A549 treated with Hydrocortisone at 1 μM for 4 hours (cell line): ENCODE results near the gene CHD2. TPM values are rescaled to one million over a fixed set of nuclear protein-coding genes. Genes with fewer than 3 reads are reported as not detected.

ENCODE experiments used
- total RNA-seq: library from RNA; stranded (reverse); fragments of 200-300 nt; extraction: Qiagen RNA extraction; gene quantifications from 5 replicates; pipeline ENCODE4 v1.2.3, GENCODE V29; 2022

Gene CHD2
- 25.7 to 29.9 TPM (median 28.2 TPM) in 5 replicates for total RNA-seq

DNA sequence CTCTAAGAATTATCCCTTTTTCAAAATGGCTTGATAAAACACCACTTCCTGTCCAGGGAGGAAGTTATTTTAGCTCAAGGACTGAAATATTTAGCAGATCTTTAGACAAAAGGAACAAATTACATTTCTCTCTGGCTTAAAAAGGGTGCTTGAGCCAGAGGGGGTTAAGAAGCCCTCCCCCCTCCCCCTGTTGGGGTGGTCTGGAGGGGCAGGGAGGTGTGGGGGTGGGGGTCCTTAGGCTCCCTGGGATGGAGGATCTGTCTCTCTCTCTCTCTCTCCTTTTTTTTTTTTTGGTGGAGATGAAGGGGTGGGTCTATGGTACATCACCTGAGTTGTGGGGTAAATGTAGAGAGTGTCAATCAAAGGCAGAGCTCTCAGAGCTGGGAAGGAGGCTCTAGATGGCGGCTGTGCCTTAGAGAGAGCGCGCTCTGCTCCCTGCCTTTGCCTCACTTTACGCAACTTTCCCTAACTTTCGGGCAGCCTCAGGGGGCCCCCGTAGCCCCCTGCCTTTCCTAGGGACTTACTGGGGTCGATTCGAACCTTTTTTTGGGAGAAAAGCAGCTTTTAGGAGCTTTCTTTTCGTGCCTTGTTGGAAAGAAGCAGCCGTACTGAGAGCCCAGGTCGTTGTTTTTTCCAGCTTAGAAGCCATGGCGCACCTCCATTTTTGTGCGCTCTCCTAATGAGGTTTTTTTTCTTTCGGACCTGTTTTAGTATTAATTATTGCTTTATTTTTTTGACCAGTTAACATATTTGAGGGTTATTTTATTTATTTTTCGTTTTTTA lies at the start of gene CHD2:
TSS of gene CHD2 (plus strand) at position 377 of the 783 bp plus-strand sequence. CDS start 914 bp downstream, outside the sequence.

Other genes with a start within 250 kb of the CHD2 start
- gene FAM174B, start 244.5 kb upstream of the CHD2 start, total RNA-seq = 7.0 to 9.3 TPM (median 8.0 TPM) in 5 replicates
- 0.25 to 0.40 TPM (median 0.31 TPM) in 5 replicates for gene RGMA, start 188.9 kb downstream of the CHD2 start, total RNA-seq